A673 (cell line): ENCODE data around the gene CFAP99. TPM values are rescaled to one million over a fixed set of nuclear protein-coding genes. Genes with fewer than 3 reads are reported as not detected.

ENCODE experiments used
- BruUV-seq: library from RNA; stranded (reverse); fragments of 400-500 nt; replicated peaks from 2 replicates; lab custom pipeline; 2021; lab: Mats Ljungman, UMichigan
- CTCF ChIA-PET: fragments of 300-600 bp; sonication (Branson Sonifier 250); formaldehyde crosslinking; loops from one replicate; lab custom pipeline; 2022; ENCODE audit warnings: antibody characterized with exemption; lab: Charles Lee
- POLR2A ChIA-PET: fragments of 300-600 bp; sonication (Branson Sonifier 250); formaldehyde crosslinking; loops from one replicate; lab custom pipeline; 2022; ENCODE audit warnings: antibody characterized with exemption; ENCODE audit not compliant: low non-redundant PET; lab: Charles Lee
- DNase-seq: peaks from one replicate; pipeline ENCODE4 v3.0.0-alpha.2; 2015; ENCODE audit warnings: low spot score
- H3K27ac ChIP-seq: fragments of 200-600 bp; sonication (generic); 2 replicates; pipeline ENCODE4 v1.5.1; 2016; ENCODE audit warnings: mixed run types, low read depth, mild to moderate bottlenecking, mixed read lengths, antibody characterized with exemption, low read length; ENCODE audit not compliant: poor library complexity, severe bottlenecking
- H3K27me3 ChIP-seq: fragments of 200-600 bp; sonication (generic); replicated peaks from 2 replicates; pipeline ENCODE4 v1.6.1; 2017; ENCODE audit warnings: mixed run types, low read depth, mild to moderate bottlenecking, mixed read lengths, antibody characterized with exemption, low read length; ENCODE audit not compliant: insufficient read depth, poor library complexity
- H3K36me3 ChIP-seq: fragments of 200-600 bp; sonication (generic); 2 replicates; pipeline ENCODE4 v1.6.1; 2016; ENCODE audit warnings: mixed run types, mild to moderate bottlenecking, mixed read lengths, antibody characterized with exemption, low read length; ENCODE audit not compliant: insufficient read depth, poor library complexity, severe bottlenecking
- H3K4me1 ChIP-seq: fragments of 200-600 bp; sonication (generic); 2 replicates; pipeline ENCODE4 v1.6.1; 2017; ENCODE audit warnings: mixed run types, mild to moderate bottlenecking, mixed read lengths, antibody characterized with exemption, low read length; ENCODE audit not compliant: insufficient read depth, poor library complexity, severe bottlenecking
- H3K4me3 ChIP-seq: fragments of 200-600 bp; sonication (generic); 2 replicates; pipeline ENCODE4 v1.5.1; 2016; ENCODE audit warnings: low read depth, mixed run types, mild to moderate bottlenecking, mixed read lengths, low read length; ENCODE audit not compliant: poor library complexity, severe bottlenecking
- H3K9me3 ChIP-seq: fragments of 200-600 bp; sonication (generic); 2 replicates; pipeline ENCODE4 v1.6.1; 2016; ENCODE audit warnings: mixed run types, low read depth, mild to moderate bottlenecking, mixed read lengths, antibody characterized with exemption, low read length; ENCODE audit not compliant: poor library complexity, severe bottlenecking
- CTCF ChIP-seq: fragments of 300-800, 200-600 bp; sonication (generic); conservative IDR thresholded peaks from 2 replicates; pipeline ENCODE4 v1.5.1; 2017; ENCODE audit warnings: low read depth, mild to moderate bottlenecking, antibody characterized with exemption, low read length, moderate library complexity, mixed read lengths
- EZH2 ChIP-seq: fragments of 200-600 bp; sonication (generic); IDR thresholded peaks from 2 replicates; pipeline ENCODE4 v1.6.1; 2017; ENCODE audit warnings: borderline replicate concordance, low read depth, mild to moderate bottlenecking, mixed read lengths, antibody characterized with exemption, low read length; ENCODE audit not compliant: poor library complexity, severe bottlenecking
- intact Hi-C: fragments of 100-400 bp; cut with micrococcal nuclease; formaldehyde crosslinking; loops from one replicate; pipeline ENCODE4 v1.10.0; 2022; ENCODE audit not compliant: unreplicated experiment
- total RNA-seq: library from RNA; stranded (reverse); gene quantifications from 2 replicates; pipeline ENCODE4 v1.2.3, GENCODE V29; 2021

The CFAP99 gene
- total RNA-seq, 1 experiment from 2014 or later: not detected

GRCh38 chr4:2503809-2504208, 85.1 kb downstream of the CFAP99 start:
- BruUV-seq: no TSS peak
- no peaks in the 10 kb centered on the region for H3K27me3 ChIP-seq
- TF ChIP-seq CTCF (no peak), EZH2 (no peak)
- no peaks in the 10 kb centered on the region for H3K4me1 ChIP-seq
- H3K9me3 ChIP-seq: no peaks in the 10 kb centered on the region
- H3K36me3 ChIP-seq: peaks cover 75% of the 10 kb centered on the region
- H3K27ac ChIP-seq: no peak overlapping the region
- no peak overlapping the region for H3K4me3 ChIP-seq
- CTCF ChIA-PET: no interaction called here
- intact Hi-C loops: no loop called here
- no peak for DNase-seq
- POLR2A ChIA-PET: no interaction called here

GRCh38 chr4:2507259-2507658, 88.5 kb downstream of the CFAP99 start:
- BruUV-seq: no TSS peak
- POLR2A ChIA-PET: no interaction called here
- peaks cover 72% of the 10 kb centered on the region for H3K36me3 ChIP-seq

GRCh38 chr4:2507855-2508254, 89.1 kb downstream of the CFAP99 start:
- Histone ChIP-seq H3K4me3 (no peak overlapping the region), H3K9me3 (no peaks in the 10 kb centered on the region), H3K36me3 (peaks cover 75% of the 10 kb centered on the region), H3K27ac (no peak overlapping the region), H3K4me1 (no peaks in the 10 kb centered on the region), H3K27me3 (no peaks in the 10 kb centered on the region)
- CTCF ChIA-PET: no interaction called here
- POLR2A ChIA-PET: no interaction called here
- intact Hi-C loops: no loop called here
- no TSS peak for BruUV-seq
- no peak for TF ChIP-seq EZH2
- TF ChIP-seq CTCF: no peak
- DNase-seq: no peak

More at GRCh38 chr4:2507259-2507658, 88.5 kb downstream of the CFAP99 start:
- H3K27me3 ChIP-seq: no peaks in the 10 kb centered on the region
- no peaks in the 10 kb centered on the region for H3K4me1 ChIP-seq
- no peak overlapping the region for H3K27ac ChIP-seq
- intact Hi-C loops: no loop called here
- H3K9me3 ChIP-seq: no peaks in the 10 kb centered on the region
- H3K4me3 ChIP-seq: no peak overlapping the region
- no peak for DNase-seq
- CTCF ChIA-PET: no interaction called here
- TF ChIP-seq CTCF (no peak), EZH2 (no peak)
